Neuronal stem cell (in vitro differentiated cells): ENCODE data around the gene LIM2.

Experiments
- DNase-seq: peaks from one replicate; pipeline ENCODE4 v3.0.0-alpha.2; 2013; ENCODE audit warnings: low spot score
- H2AFZ ChIP-seq: one replicate; pipeline ENCODE4 v1.6.1; 2013; ENCODE audit warnings: mild to moderate bottlenecking, low read length, inconsistent platforms
- H2AK5ac ChIP-seq: 2 replicates; pipeline ENCODE4 v1.6.1; 2013; ENCODE audit warnings: low read depth, mild to moderate bottlenecking, inconsistent platforms, low read length, moderate library complexity, mixed read lengths
- H2BK120ac ChIP-seq: 2 replicates; pipeline ENCODE4 v1.6.1; 2013; ENCODE audit warnings: low read depth, mild to moderate bottlenecking, inconsistent platforms, low read length, moderate library complexity, mixed read lengths
- H2BK12ac ChIP-seq: one replicate; pipeline ENCODE4 v1.6.1; 2013; ENCODE audit warnings: low read length, inconsistent platforms
- H2BK15ac ChIP-seq: 2 replicates; pipeline ENCODE4 v1.6.1; 2013; ENCODE audit warnings: mild to moderate bottlenecking, low read length, inconsistent platforms, mixed read lengths
- H2BK5ac ChIP-seq: one replicate; pipeline ENCODE4 v1.6.1; 2013; ENCODE audit warnings: inconsistent platforms, mild to moderate bottlenecking, low read length, moderate library complexity
- H3K14ac ChIP-seq: one replicate; pipeline ENCODE4 v1.6.1; 2013; ENCODE audit warnings: low read length, inconsistent platforms
- H3K18ac ChIP-seq: 2 replicates; pipeline ENCODE4 v1.6.1; 2013; ENCODE audit warnings: low read length, inconsistent platforms
- H3K23ac ChIP-seq: 2 replicates; pipeline ENCODE4 v1.6.1; 2013; ENCODE audit warnings: low read depth, mild to moderate bottlenecking, mixed read lengths, low read length, inconsistent platforms; ENCODE audit not compliant: poor library complexity
- H3K27ac ChIP-seq: replicated peaks from 3 replicates; pipeline ENCODE4 v1.5.1; 2013; ENCODE audit warnings: low read length, inconsistent platforms
- H3K27me3 ChIP-seq, 3 experiments: 2 replicates each; pipeline ENCODE4 v1.6.1; 2013; ENCODE audit warnings: low read length in 3 of 3, mild to moderate bottlenecking in 2 of 3, inconsistent platforms in 1 of 3, low read depth in 1 of 3, mixed read lengths in 1 of 3, moderate library complexity in 1 of 3; ENCODE audit not compliant: control insufficient read depth in 3 of 3, insufficient read depth in 3 of 3
- H3K36me3 ChIP-seq, 2 donors: replicated peaks in 1 of 2; 2 replicates each; pipeline ENCODE4 v1.6.1; 2013; ENCODE audit warnings: low read length in 2 of 2; ENCODE audit not compliant: control insufficient read depth in 2 of 2, insufficient read depth in 2 of 2
- H3K4ac ChIP-seq: 2 replicates; pipeline ENCODE4 v1.6.1; 2013; ENCODE audit warnings: inconsistent platforms, mild to moderate bottlenecking, low read length, moderate library complexity
- H3K4me1 ChIP-seq, 2 donors: 1 replicate in 1 of 2; 2 replicates in 1 of 2; pipeline ENCODE4 v1.6.1; 2013; ENCODE audit warnings: low read length in 2 of 2, low read depth in 1 of 2; ENCODE audit not compliant: control insufficient read depth in 2 of 2, insufficient read depth in 1 of 2
- H3K4me2 ChIP-seq: one replicate; pipeline ENCODE4 v1.6.1; 2013; ENCODE audit warnings: mild to moderate bottlenecking, low read length, inconsistent platforms; ENCODE audit not compliant: insufficient read depth, poor library complexity, severe bottlenecking
- H3K4me3 ChIP-seq, 2 donors: 2 replicates each; pipeline ENCODE4 v1.5.1; 2013; ENCODE audit warnings: low read length in 2 of 2, mild to moderate bottlenecking in 2 of 2, inconsistent platforms in 1 of 2, moderate library complexity in 1 of 2
- H3K79me1 ChIP-seq: one replicate; pipeline ENCODE4 v1.6.1; 2013; ENCODE audit warnings: low read depth, mild to moderate bottlenecking, inconsistent platforms, low read length, moderate library complexity
- H3K9ac ChIP-seq: one replicate; pipeline ENCODE4 v1.6.1; 2013; ENCODE audit warnings: mild to moderate bottlenecking, low read depth, low read length, inconsistent platforms; ENCODE audit not compliant: poor library complexity
- H3K9me3 ChIP-seq, 2 donors: replicated peaks in 1 of 2; 2 replicates each; pipeline versions ENCODE3 to v1.6.1; 2013; ENCODE audit warnings: low read length in 2 of 2, mild to moderate bottlenecking in 2 of 2, inconsistent platforms in 1 of 2, low read depth in 1 of 2, mixed read lengths in 1 of 2, moderate library complexity in 1 of 2; ENCODE audit not compliant: control insufficient read depth in 2 of 2, insufficient read depth in 1 of 2
- H4K8ac ChIP-seq: one replicate; pipeline ENCODE4 v1.6.1; 2013; ENCODE audit warnings: low read depth, mild to moderate bottlenecking, inconsistent platforms, low read length, moderate library complexity
- H4K91ac ChIP-seq: one replicate; pipeline ENCODE4 v1.6.1; 2013; ENCODE audit warnings: low read length, low read depth, mild to moderate bottlenecking, inconsistent platforms; ENCODE audit not compliant: poor library complexity
- WGBS, 2 donors: extraction: QIAGEN DNeasy Blood & Tissue Kit; methylation state at CpG; one replicate each; pipeline ENCODE4 v1.1.7; 2013; ENCODE audit warnings: missing lambda C conversion rate in 2 of 2, mixed read lengths in 1 of 2; ENCODE audit not compliant: insufficient read length in 2 of 2, insufficient replicate concordance in 1 of 2; ENCODE audit errors: extremely low coverage in 2 of 2; 5-methylcytosine and 5-hydroxymethylcytosine counted together

Gene LIM2

DNA sequence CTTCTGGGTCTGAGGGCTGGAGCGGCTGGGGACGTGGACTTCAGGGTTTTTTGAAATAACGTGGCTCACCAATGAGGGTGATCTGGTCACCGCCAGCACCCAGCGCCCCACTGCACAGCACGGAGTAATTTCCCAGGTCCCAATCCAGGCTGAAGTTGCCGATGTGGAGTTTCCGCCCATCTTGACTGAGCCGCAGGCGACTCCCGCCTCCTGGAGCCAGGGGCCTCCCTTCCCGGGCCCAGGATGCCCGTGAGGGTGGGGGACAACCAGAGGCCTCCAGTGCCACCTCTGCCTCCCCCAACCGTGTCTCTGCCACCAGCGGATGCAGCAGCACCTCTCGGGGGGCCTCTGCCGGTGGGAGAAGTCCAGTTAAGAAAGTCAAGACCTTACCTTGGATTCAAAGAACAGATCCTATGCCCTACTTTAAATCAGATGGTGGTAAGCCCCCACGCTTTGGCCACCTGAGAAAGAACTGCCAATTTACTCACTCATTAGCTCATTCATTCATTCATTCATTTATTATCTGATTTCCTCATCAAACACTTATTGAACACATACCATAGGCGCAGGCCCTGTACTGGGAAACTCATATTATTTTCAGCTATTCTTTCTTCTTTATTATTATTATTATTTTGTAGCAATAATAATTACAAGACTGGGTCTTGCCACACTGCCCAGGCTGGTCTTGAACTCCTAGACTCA lies 49.8 kb downstream of the LIM2 start:
- peaks cover 2 to 5% of the 10 kb centered on the region in 2 donors for H3K4me1 ChIP-seq
- H3K9ac ChIP-seq: no peak overlapping the region
- peaks cover 0 to 19% (median 7%) of the 10 kb centered on the region in 3 experiments for H3K27me3 ChIP-seq
- H2AK5ac ChIP-seq: peak overlapping the region; percentile 81
- no peak overlapping the region for H2BK12ac ChIP-seq
- H3K9me3 ChIP-seq: peaks cover 0 to 4% of the 10 kb centered on the region in 2 donors
- no peaks in the 10 kb centered on the region for H3K36me3 ChIP-seq
- H3K4me2 ChIP-seq: no peak overlapping the region
- H3K4ac ChIP-seq: no peak overlapping the region
- H3K14ac ChIP-seq: peak overlapping the region; percentile 63
- no CpG with 5 or more reads among the region's 19 CpGs for WGBS, 2 donors
- H3K18ac ChIP-seq: no peak overlapping the region
- H3K79me1 ChIP-seq: peaks cover 2% of the 10 kb centered on the region
- H4K8ac ChIP-seq: no peak overlapping the region
- DNase-seq: no peak
- peak overlapping the region; percentile 95 for H2AFZ ChIP-seq
- H3K23ac ChIP-seq: no peak overlapping the region
- no peak overlapping the region for H4K91ac ChIP-seq
- peak overlapping the region in 1 of 2 donors; percentile 51 for H3K4me3 ChIP-seq
- no peak overlapping the region for H2BK5ac ChIP-seq
- H2BK15ac ChIP-seq: peak overlapping the region; percentile 84
- H2BK120ac ChIP-seq: peak overlapping the region; percentile 87
- no peak overlapping the region for H3K27ac ChIP-seq

DNA sequence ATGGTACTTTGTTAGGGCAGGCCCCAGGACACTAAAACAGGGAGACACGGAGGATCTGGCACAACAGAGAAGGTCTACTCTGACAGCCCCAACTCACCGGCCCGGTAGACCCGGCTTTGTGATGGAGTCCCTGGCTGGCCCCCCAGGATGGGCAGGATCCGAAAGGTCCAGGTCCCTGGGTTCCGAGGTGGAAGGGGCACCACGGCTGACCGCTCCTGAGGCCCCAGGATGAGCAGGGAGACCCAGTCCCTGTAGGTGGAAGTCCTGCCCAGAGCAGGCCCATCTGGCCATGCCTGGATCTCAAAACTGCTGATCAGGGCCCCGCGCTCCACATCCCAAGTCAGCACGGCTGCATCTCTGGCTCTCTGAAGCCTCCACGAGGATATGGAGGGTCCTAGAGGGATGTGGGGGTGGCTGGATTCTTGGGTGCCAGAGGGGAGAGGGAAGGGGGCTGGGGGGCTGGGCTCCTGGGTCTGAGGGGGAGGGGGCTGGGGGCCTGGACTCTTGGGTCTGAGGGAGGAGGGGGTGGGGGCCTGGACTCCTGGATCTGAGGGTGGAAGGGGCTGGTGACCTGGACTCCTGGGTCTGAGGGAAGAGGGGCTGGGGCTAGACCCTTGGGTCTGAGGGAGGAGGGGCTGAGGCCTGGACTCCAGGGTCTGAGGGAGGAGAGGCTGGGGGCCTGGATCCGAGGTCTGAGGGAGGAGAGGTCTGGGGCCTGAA lies 50.5 kb downstream of the LIM2 start:
- no peak overlapping the region for H4K8ac ChIP-seq
- H3K4me3 ChIP-seq: no peak overlapping the region
- H2BK12ac ChIP-seq: no peak overlapping the region
- H3K79me1 ChIP-seq: peaks cover 2% of the 10 kb centered on the region
- no peak overlapping the region for H2AFZ ChIP-seq
- H3K4me1 ChIP-seq: peaks cover 2 to 5% of the 10 kb centered on the region in 2 donors
- peak overlapping the region; percentile 87 for H2BK120ac ChIP-seq
- H4K91ac ChIP-seq: no peak overlapping the region
- H3K4ac ChIP-seq: no peak overlapping the region
- peaks cover 0 to 4% of the 10 kb centered on the region in 2 donors for H3K9me3 ChIP-seq
- H3K14ac ChIP-seq: no peak overlapping the region
- H3K23ac ChIP-seq: no peak overlapping the region
- no CpG with 5 or more reads among the region's 13 CpGs for WGBS, 2 donors
- DNase-seq: no peak
- H3K4me2 ChIP-seq: no peak overlapping the region
- no peak overlapping the region for H3K9ac ChIP-seq
- peak overlapping the region; percentile 53 for H2BK5ac ChIP-seq
- H3K36me3 ChIP-seq: no peaks in the 10 kb centered on the region
- H3K27me3 ChIP-seq: peaks cover 0 to 15% (median 7%) of the 10 kb centered on the region in 3 experiments
- peak overlapping the region; percentile 84 for H2BK15ac ChIP-seq
- H2AK5ac ChIP-seq: peak overlapping the region; percentile 81
- H3K18ac ChIP-seq: no peak overlapping the region
- no peak overlapping the region for H3K27ac ChIP-seq

DNA sequence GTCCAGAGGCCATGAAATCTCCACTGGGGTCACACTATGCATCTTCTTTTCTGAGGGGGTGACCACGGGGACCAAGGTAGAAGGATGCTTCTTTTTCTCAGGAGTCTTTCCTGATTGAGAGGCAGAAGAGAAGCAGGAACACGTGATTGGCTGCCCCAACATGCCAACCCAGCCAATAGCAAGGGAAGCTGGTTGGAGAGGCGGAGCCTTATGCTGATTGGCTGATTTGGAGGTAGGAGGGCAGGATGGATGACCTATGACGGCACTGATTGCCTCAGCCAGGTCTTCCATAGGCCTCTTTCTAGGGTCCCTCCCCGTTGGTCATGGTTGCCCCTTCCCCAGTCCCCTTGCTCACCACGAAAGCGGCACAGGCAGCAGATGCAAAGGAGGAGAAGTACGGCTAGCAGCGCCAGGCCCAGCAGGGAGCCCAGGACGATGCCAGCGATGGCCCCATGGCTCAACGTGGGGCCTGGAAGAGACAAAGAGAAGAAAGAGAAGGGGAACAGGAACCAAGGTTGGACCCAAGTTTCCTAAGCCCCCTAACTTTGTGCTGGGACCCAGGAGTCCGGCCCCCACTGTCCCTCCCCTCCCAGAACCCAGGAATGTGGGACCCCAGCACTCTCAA lies 53.8 kb downstream of the LIM2 start:
- H2AK5ac ChIP-seq: peak overlapping the region; percentile 77
- H2BK12ac ChIP-seq: no peak overlapping the region
- H3K4me2 ChIP-seq: no peak overlapping the region
- H2BK120ac ChIP-seq: no peak overlapping the region
- no peaks in the 10 kb centered on the region for H3K27me3 ChIP-seq
- H3K9me3 ChIP-seq: peaks cover 0 to 4% of the 10 kb centered on the region in 2 donors
- no peak overlapping the region for H3K18ac ChIP-seq
- no peak overlapping the region for H2BK5ac ChIP-seq
- peak overlapping the region in 1 of 2 donors; percentile 57 for H3K4me3 ChIP-seq
- H2BK15ac ChIP-seq: no peak overlapping the region
- no CpG with 5 or more reads among the region's 13 CpGs for WGBS, 2 donors
- H2AFZ ChIP-seq: no peak overlapping the region
- peak overlapping the region; percentile 58 for H3K23ac ChIP-seq
- no peaks in the 10 kb centered on the region for H3K4me1 ChIP-seq
- H3K14ac ChIP-seq: no peak overlapping the region
- no peak for DNase-seq
- H3K4ac ChIP-seq: no peak overlapping the region
- no peak overlapping the region for H3K27ac ChIP-seq
- H4K8ac ChIP-seq: no peak overlapping the region
- peak overlapping the region; percentile 32 for H4K91ac ChIP-seq
- H3K36me3 ChIP-seq: no peaks in the 10 kb centered on the region
- no peak overlapping the region for H3K9ac ChIP-seq
- H3K79me1 ChIP-seq: no peaks in the 10 kb centered on the region

DNA sequence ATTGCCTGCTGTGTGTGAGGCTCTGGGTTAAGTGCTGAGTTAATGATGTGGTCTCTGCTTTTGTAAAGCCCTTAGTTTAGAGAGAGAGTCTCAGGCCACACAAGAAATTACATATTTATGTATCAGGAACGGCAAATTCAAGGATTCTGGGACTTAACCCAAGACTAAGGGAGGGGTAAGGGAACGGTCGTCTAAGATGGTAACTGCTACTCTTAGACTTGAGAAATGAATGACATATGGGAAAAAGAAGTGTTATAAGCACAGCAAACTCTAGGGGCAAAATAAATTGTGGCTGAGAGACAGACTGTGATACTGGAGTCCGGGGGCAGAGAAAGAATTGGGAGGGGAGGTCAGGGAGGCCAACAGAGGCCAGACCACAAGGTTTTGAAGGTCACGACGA lies 56.1 kb downstream of the LIM2 start:
- no peaks in the 10 kb centered on the region for H3K79me1 ChIP-seq
- no peak for DNase-seq
- no peak overlapping the region for H4K8ac ChIP-seq
- H3K27ac ChIP-seq: no peak overlapping the region
- no peak overlapping the region for H3K4ac ChIP-seq
- no peak overlapping the region for H3K23ac ChIP-seq
- no peak overlapping the region for H2BK120ac ChIP-seq
- H2AFZ ChIP-seq: no peak overlapping the region
- H3K27me3 ChIP-seq: peaks cover 0 to 7% (median 3%) of the 10 kb centered on the region in 3 experiments
- peaks cover 0 to 3% of the 10 kb centered on the region in 2 donors for H3K4me1 ChIP-seq
- no peak overlapping the region for H3K4me3 ChIP-seq
- WGBS, 2 donors: no CpG with 5 or more reads among the region's 6 CpGs
- H2BK12ac ChIP-seq: no peak overlapping the region
- H3K9me3 ChIP-seq: peaks cover 0 to 4% of the 10 kb centered on the region in 2 donors
- H2BK5ac ChIP-seq: no peak overlapping the region
- H3K9ac ChIP-seq: no peak overlapping the region
- no peak overlapping the region for H2BK15ac ChIP-seq
- H2AK5ac ChIP-seq: no peak overlapping the region
- H3K4me2 ChIP-seq: no peak overlapping the region
- no peaks in the 10 kb centered on the region for H3K36me3 ChIP-seq
- H3K14ac ChIP-seq: no peak overlapping the region
- no peak overlapping the region for H4K91ac ChIP-seq
- no peak overlapping the region for H3K18ac ChIP-seq
